Measurements from ENCODE around the gene CAPN5.

CAPN5 gene

GRCh38 chr11:77102246-77103210 lies 35.8 kb downstream of the CAPN5 start, which contains the start of gene OMP:
OMP (plus strand) TSS chr11:77102840; CDS start chr11:77102840, 0 bp downstream.
- DNase-seq, result no peak

DNA sequence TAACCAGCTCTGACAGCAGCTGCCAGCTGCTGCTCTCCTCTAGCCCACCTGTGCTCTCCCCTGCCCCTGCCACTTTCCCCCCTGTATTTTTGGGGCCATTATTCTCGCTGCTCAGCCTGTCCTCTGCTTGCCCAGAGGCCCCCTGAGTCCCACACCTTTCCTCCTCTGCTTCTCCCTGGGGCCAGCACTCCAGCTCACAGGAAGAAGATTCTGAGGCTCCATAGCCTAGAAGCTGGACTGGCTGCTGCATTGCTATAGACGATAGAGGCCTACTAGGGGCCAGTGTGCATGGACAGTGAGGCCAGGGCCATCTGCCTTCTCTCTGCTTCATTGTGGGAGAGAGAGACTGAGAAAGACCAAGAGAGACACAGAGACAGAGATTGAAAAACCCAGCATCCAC lies 36.5 kb downstream of the CAPN5 start:
- DNase-seq, result no peak

DNA sequence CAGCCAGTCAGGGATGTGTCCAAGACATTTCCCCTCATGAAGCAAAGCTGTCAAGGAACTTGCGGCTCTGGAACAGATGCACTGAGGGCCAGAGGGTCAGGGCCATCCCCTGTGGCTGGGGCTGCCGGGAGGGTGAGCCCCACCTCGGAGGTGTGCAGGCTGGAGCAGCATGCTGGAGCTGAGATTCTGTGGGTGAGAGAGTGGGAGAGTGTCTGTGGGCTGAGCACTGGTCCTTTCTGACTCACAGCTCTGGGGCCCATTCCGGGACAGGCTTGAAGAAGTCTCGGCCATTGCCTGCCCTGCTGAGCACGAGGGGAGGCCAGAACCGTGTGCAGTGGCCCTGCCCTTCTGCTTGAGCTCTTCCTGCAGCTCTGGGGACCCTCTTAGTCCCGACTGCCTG lies 38.0 kb downstream of the CAPN5 start:
- no peak for DNase-seq

- no peak for DNase-seq
Observed at GRCh38 chr11:77106321-77106720, 39.5 kb downstream of the CAPN5 start.

- no peak for DNase-seq
Observed at GRCh38 chr11:77106759-77107158, 40.0 kb downstream of the CAPN5 start.

- no peak for DNase-seq
Observed at GRCh38 chr11:77107950-77108349, 41.2 kb downstream of the CAPN5 start.

GRCh38 chr11:77108436-77108835 lies 41.7 kb downstream of the CAPN5 start:
- no peak for DNase-seq

DNA sequence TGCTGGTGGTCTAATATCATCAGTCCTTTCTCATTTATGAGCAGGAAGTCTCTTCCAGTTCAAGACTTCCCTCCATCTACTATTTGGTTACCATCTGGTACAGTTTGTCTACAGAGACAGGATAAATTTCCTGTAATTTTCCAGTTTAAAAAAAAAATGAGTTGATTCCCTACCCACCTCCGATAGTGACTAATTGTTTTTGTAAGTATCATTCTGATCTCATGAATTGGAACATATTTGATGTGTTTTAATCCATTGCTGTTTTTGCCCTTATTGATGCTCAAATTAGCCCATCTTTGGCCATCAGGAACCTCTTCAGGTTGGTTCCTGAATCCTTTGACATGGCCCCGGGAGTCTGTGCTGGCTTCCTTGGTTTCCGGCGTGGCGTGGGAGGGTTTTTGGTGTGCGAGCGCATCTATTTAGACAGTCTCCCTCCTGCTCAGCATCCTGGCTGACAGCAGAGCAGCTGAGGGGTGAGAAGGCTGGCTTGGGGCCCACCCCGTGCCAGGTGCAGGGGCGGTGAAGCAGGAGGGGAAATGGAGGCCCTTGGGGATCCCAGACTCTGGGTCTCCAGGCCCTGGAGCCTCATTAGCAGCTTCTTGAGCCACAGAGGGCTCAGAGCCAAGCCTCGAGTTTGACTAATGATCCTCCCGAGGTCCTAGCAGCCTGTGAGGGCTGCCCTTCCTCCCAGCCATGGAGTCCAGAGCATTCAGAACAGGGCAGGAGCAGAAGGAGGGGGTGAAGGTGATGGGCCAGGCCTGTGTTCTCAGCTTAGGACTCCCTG lies 42.7 kb downstream of the CAPN5 start:
- DNase-seq, result no peak

DNA sequence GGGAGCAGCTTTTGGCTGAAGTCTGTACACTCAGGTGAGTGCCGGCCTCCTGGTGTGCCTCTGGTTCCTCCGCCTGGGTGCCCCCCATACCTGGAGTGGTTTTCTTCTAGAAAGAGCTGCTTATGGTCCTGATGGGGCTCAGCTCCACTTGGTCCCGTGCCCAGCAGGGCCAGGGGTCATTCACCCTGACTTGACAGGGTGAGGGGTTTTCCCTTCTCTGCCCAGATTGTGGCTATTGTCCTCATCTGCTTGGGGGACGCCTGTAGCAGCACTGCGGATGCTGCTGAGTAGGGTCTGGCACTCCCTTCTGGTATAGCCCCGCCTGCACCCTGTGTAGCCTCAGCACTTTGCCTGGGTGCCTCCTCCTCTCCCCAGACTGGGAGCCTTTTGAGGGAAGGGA lies 44.1 kb downstream of the CAPN5 start:
- DNase-seq, result no peak

GRCh38 chr11:77111277-77111676 lies 44.5 kb downstream of the CAPN5 start:
- DNase-seq, result no peak

- DNase-seq, result no peak
Observed at GRCh38 chr11:77111946-77112345, 45.2 kb downstream of the CAPN5 start.

DNA sequence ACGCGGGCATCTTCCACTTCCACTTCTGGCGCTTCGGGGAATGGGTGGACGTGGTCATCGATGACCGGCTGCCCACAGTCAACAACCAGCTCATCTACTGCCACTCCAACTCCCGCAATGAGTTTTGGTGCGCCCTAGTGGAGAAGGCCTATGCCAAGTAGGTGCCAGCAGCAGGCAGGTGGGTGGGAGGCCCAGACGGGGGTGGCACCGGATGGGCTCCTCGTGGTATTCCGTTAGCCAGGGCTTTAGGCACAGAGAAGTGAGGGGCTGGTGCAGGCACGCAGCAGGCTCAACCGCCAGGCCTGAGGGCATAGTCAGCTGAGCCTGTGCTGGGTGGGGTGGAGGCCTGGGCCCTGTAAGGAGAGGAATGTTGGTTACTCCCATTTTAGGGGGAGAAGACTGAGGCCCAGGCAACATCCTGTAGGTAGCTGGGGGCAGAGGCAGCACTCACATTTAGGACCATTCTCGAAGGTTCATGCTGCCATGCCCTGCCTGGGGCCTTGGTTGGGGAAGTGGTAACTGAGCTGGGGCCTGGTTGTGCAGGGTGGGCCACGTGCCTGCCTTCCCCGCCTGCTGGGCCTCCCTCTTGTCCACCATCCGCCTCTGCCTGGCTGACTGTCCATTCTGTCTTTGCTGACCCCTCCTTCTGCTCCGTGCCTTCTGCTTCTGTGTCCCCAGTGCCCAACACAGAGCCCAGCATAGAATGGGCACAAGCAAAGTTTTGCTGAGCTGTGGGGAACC lies 46.0 kb downstream of the CAPN5 start:
- no peak for DNase-seq

- no peak for DNase-seq
Observed at GRCh38 chr11:77113382-77114088, 46.8 kb downstream of the CAPN5 start.

DNA sequence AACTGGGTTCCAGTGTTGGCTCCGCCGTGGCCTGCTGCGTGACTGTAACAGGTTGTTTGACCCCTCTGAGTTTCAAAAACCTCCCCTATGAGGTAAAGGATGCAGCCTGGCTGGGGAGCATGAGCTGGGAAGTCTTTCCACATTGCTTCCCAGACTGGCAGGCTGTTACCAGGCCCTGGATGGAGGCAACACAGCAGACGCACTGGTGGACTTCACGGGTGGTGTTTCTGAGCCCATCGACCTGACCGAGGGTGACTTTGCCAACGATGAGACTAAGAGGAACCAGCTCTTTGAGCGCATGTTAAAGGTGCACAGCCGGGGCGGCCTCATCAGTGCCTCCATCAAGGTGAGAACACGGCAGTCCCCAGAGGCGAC lies 47.3 kb downstream of the CAPN5 start:
- no peak for DNase-seq

GRCh38 chr11:77115181-77115611 lies 48.4 kb downstream of the CAPN5 start:
- no peak for DNase-seq

DNA sequence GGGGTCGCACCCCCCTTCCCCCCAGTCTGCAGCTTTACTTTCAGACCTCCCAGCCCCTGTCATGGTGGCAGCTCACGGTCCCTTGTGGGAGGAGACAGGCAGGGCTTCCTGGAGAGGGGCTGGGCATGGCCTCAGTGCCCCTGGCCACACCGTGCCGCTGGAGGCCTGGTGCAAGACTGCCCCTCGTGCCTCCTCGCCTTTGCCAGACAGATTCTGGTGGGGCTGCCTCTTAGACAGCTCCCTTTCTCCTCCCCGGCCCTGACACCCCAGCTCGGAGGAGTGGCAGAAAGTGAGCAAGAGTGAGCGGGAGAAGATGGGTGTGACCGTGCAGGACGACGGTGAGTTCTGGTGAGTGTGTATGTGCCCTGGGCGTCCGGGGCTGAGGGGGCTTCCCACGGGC lies 49.2 kb downstream of the CAPN5 start:
- DNase-seq, result no peak

- no peak for DNase-seq
Observed at GRCh38 chr11:77117492-77117891, 50.7 kb downstream of the CAPN5 start.

DNA sequence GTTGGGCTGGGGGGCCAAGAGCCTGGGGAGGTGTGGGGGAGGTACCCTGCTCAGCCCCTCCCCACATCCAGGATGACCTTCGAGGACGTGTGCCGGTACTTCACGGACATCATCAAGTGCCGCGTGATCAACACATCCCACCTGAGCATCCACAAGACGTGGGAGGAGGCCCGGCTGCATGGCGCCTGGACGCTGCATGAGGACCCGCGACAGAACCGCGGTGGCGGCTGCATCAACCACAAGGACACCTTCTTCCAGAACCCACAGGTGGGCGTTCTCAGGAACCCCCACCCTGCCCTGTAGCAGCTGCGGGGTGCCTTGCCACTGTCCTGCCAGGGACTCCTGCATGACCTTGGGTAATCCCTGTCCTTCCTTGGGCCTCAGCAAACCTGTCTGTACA lies 51.3 kb downstream of the CAPN5 start:
- DNase-seq, result no peak

GRCh38 chr11:77118971-77119370 lies 52.2 kb downstream of the CAPN5 start:
- no peak for DNase-seq

GRCh38 chr11:77119531-77119936 lies 52.8 kb downstream of the CAPN5 start:
- no peak for DNase-seq

DNA sequence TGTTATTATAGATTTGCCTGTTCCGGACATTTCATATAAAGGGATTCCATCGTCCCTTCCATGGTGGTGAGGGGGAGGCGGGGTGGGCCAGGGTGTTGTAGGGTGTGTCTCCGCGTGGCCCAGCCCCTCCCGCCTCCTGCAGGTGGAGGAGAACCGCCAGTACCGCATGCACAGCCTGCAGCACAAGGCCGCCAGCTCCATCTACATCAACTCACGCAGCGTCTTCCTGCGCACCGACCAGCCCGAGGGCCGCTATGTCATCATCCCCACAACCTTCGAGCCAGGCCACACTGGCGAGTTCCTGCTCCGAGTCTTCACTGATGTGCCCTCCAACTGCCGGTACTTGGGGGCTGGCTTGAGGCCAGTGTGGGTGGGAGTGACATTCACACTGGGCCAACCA lies 53.8 kb downstream of the CAPN5 start:
- no peak for DNase-seq

DNA sequence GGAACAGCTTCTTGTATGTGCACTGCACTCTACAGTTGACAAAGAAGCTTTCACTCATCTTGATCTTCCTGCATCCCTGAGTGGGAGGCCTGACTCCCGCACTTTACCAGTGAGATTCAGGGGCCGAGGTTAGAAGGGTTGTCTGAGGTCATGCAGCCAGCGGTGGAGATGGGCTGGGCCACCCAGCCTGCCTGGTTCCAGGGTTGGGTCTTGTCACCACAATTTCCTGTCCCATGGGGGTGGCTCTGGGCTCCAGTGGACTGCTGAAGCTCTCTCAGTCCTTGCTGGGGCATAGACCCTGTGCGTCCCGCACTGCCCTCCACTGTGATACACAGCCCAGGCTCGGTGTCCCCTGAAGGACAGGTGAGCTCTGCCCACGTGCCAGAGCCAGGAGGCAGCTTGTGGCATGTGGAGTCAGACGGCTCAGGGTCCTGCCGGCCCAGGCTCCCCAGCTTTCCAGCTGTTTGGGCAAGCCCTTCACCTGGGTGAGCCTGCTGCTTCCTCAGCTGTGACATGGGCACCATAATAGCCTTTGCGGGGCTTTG lies 54.4 kb downstream of the CAPN5 start:
- no peak for DNase-seq

All from NCI-H345 (cell line).